Uterus (tissue), 4 donors: ENCODE data around the gene CMTM7. TPM values are rescaled to one million over a fixed set of nuclear protein-coding genes. Genes with fewer than 3 reads are reported as not detected.

Experiments used
- DNase-seq, 2 donors: peaks; one replicate each; pipeline ENCODE4 v3.0.0-alpha.2; 2019 to 2020
- H3K27ac ChIP-seq, 2 donors: fragments of 200-600 bp; sonication (generic); 1 replicate in 1 of 2; 2 replicates in 1 of 2; pipeline ENCODE4 v1.5.1; 2016 to 2018
- H3K27me3 ChIP-seq, 2 donors: fragments of 200-600 bp; sonication (generic); one replicate each; pipeline ENCODE4 v1.5.1; 2018 to 2019; ENCODE audit warnings: control low read depth in 1 of 2
- H3K36me3 ChIP-seq, 2 donors: fragments of 200-600 bp; sonication (generic); one replicate each; pipeline ENCODE4 v1.5.1; 2019; ENCODE audit warnings: control low read depth in 1 of 2
- H3K4me1 ChIP-seq, 2 donors: fragments of 200-600 bp; sonication (generic); one replicate each; pipeline ENCODE4 v1.5.1; 2018 to 2019; ENCODE audit warnings: control low read depth in 1 of 2
- H3K4me3 ChIP-seq, 2 donors: fragments of 200-600 bp; sonication (generic); 1 replicate in 1 of 2; 2 replicates in 1 of 2; pipeline ENCODE4 v1.5.1; 2018 to 2019; ENCODE audit warnings: mild to moderate bottlenecking in 1 of 2
- H3K9me3 ChIP-seq, 2 donors: fragments of 200-600 bp; sonication (generic); one replicate each; pipeline ENCODE4 v1.5.1; 2019; ENCODE audit warnings: control low read depth in 1 of 2
- POLR2A ChIP-seq, 2 donors: fragments of 450-650 bp; IDR thresholded peaks; one replicate each; pipeline ENCODE4 v1.6.1; 2016; ENCODE audit warnings: antibody characterized with exemption in 2 of 2, mild to moderate bottlenecking in 1 of 2, moderate library complexity in 1 of 2
- intact Hi-C: fragments of 100-400 bp; cut with DNase I; formaldehyde crosslinking; loops from one replicate; pipeline ENCODE4 v1.15.1; 2023; ENCODE audit warnings: low total_unique reads
- total RNA-seq, 4 donors: library from RNA; depleted of rRNA in 3 of 4; stranded (reverse); fragments of >200 nt in 3 of 4; gene quantifications; one replicate each; pipeline versions ENCODE4 v1.1.0 to v1.2.4, GENCODE V29; 2014 to 2023
- TF ChIP-seq, protein P1 (sequence below), 4 experiments: fragments of 200-600 bp in 2 of 4; fragments of 450-650 bp in 2 of 4; sonication (generic) in 2 of 4; IDR thresholded peaks; one replicate each; pipeline ENCODE4 v1.5.1; 2016 to 2019; ENCODE audit warnings: antibody characterized with exemption in 4 of 4, mild to moderate bottlenecking in 2 of 4, moderate library complexity in 1 of 4
- donor health status: DM: yes; HTN: yes; CAD: no.

Gene CMTM7
- total RNA-seq, 4 donors from 2014 or later, result 0.26 to 25.2 (median 13.3) TPM

DNA sequence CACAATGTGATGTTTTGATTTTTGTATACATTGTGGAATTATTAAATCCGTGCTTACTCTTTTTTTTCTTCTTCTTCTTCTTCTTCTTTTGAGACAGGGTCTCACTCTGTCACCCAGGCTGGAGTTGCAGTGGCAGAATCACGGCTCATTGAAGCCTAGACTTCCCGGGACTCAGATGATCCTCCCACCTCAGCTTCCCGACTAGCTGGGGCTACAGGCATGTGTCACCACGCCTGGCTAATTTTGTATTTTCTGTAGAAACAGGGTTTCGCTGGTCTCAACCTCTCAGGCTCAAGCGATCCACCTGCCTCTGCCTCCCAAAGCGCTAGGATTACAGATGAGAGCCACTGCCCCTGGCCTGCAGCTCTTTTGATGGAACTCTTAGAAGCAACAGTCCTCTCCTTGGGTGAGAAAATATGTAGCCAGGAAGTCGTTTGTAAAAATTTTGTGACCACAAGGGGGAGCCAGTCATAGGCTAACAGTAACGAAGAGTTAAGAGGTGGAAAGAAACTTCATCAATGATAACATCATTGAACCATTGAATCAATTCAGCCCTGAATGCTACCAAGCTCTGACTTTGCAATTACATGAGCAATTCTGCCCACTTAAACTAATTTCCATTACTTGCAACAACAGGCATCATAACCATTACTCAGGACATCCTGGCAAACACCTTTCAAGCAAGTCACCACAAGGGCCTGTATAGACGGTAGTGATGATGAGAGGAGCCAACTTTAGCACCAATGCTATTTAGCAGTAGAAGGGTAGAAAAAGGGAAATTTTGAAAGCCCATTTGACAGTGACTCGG lies 16.7 kb upstream of the CMTM7 start:
- TF ChIP-seq, protein P1, sequence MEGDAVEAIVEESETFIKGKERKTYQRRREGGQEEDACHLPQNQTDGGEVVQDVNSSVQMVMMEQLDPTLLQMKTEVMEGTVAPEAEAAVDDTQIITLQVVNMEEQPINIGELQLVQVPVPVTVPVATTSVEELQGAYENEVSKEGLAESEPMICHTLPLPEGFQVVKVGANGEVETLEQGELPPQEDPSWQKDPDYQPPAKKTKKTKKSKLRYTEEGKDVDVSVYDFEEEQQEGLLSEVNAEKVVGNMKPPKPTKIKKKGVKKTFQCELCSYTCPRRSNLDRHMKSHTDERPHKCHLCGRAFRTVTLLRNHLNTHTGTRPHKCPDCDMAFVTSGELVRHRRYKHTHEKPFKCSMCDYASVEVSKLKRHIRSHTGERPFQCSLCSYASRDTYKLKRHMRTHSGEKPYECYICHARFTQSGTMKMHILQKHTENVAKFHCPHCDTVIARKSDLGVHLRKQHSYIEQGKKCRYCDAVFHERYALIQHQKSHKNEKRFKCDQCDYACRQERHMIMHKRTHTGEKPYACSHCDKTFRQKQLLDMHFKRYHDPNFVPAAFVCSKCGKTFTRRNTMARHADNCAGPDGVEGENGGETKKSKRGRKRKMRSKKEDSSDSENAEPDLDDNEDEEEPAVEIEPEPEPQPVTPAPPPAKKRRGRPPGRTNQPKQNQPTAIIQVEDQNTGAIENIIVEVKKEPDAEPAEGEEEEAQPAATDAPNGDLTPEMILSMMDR (IDR thresholded peaks at IDR 0.05), result peak; percentile 64 to 67 (median 65)
- TF ChIP-seq POLR2A (IDR thresholded peaks at IDR 0.05), result no peak
- Histone ChIP-seq H3K36me3 (no peaks in the 10 kb centered on the region), H3K27ac (no peak overlapping the region), H3K9me3 (no peaks in the 10 kb centered on the region), H3K4me3 (no peak overlapping the region), H3K4me1 (no peaks in the 10 kb centered on the region), H3K27me3 (no peaks in the 10 kb centered on the region)
- peak; percentile 22 to 65 for DNase-seq
- intact Hi-C loops, result loop anchor here (5.0 kb wide), 1 partner anchor 92 kb away; no protein-coding TSS in a partner anchor

DNA sequence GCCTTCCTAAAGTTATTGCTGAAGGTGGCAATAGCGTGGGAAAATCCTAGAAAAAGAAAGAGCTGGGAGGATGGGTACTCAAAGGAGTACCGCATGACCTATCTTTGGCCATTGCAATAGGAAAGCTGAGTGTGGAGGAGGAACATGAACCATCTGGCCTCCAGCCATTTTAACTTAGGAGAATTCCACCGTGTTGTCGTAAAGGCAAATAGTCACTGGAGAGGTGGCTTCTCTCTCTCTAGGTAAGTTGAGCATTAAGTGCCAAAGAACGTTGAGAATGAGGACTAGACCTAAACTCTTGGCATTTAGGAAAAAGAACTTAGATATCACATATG lies 16.1 kb upstream of the CMTM7 start:
- intact Hi-C loops, result loop anchor here (5.0 kb wide), 1 partner anchor 92 kb away; no protein-coding TSS in a partner anchor
- TF ChIP-seq POLR2A (IDR thresholded peaks at IDR 0.05), result no peak
- TF ChIP-seq, protein P1 (IDR thresholded peaks at IDR 0.05), result no peak
- Histone ChIP-seq H3K36me3 (no peaks in the 10 kb centered on the region), H3K9me3 (no peaks in the 10 kb centered on the region), H3K27me3 (no peaks in the 10 kb centered on the region), H3K27ac (no peak overlapping the region), H3K4me3 (no peak overlapping the region), H3K4me1 (no peaks in the 10 kb centered on the region)
- DNase-seq, result no peak

DNA sequence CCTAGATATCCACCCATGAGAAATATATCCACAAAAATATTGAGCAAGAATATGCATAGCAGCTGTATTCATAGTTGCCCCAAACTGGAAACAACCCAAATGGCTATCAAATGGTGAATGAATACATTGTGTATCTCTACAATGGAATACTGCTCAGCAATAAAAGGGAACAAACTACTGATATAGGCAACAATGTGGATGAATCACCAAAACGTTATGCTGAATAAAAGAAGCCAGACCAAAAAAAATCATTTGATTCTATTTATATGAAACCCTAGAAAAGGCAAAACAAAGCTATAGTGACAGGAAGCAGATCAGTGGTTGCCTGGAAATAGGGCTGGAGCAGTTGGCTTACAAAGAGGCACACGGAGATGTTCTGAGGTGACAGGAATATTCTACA lies 15.5 kb upstream of the CMTM7 start:
- Histone ChIP-seq H3K27ac (no peak overlapping the region), H3K4me3 (no peak overlapping the region), H3K36me3 (no peaks in the 10 kb centered on the region), H3K9me3 (no peaks in the 10 kb centered on the region), H3K27me3 (no peaks in the 10 kb centered on the region), H3K4me1 (no peaks in the 10 kb centered on the region)
- TF ChIP-seq POLR2A (IDR thresholded peaks at IDR 0.05), result no peak
- TF ChIP-seq, protein P1 (IDR thresholded peaks at IDR 0.05), result no peak
- DNase-seq, result no peak
- intact Hi-C loops, result loop anchor here (5.0 kb wide), 1 partner anchor 91 kb away; no protein-coding TSS in a partner anchor

- Histone ChIP-seq H3K4me1 (no peaks in the 10 kb centered on the region), H3K27ac (no peak overlapping the region), H3K27me3 (no peaks in the 10 kb centered on the region), H3K9me3 (no peaks in the 10 kb centered on the region), H3K36me3 (no peaks in the 10 kb centered on the region), H3K4me3 (no peak overlapping the region)
- intact Hi-C loops, result loop anchor here (5.0 kb wide), 1 partner anchor 87 kb away; no protein-coding TSS in a partner anchor
- DNase-seq, result no peak
- TF ChIP-seq, protein P1 (IDR thresholded peaks at IDR 0.05), result no peak
- TF ChIP-seq POLR2A (IDR thresholded peaks at IDR 0.05), result no peak
Observed at GRCh38 chr3:32379831-32380500, 11.7 kb upstream of the CMTM7 start.

DNA sequence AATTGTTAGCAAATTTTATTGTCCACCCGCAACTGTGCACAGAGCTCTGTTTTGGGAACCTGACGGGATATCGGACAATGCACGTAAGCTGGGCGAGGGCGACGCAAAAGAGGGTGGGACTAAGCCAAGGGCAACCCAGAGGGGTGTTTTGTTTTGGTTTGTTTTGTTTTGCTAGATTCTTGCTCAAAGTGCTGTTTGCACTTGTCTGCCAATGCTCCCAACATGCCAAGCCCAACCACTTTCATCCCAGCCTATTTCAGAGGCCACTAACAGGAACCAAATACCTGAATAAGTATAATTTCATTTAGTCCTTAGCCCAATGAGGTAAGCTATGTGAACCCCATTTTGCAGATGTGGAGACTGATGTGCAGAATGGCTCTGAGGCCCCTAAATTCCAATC lies 9.7 kb upstream of the CMTM7 start:
- Histone ChIP-seq H3K9me3 (no peaks in the 10 kb centered on the region), H3K27ac (no peak overlapping the region), H3K27me3 (no peaks in the 10 kb centered on the region), H3K4me3 (no peak overlapping the region), H3K36me3 (no peaks in the 10 kb centered on the region), H3K4me1 (no peaks in the 10 kb centered on the region)
- no peak for DNase-seq
- TF ChIP-seq POLR2A (IDR thresholded peaks at IDR 0.05), result no peak
- TF ChIP-seq, protein P1 (IDR thresholded peaks at IDR 0.05), result no peak
- intact Hi-C loops, result no loop called here
